Astrocyte (in vitro differentiated cells and primary cell): Measurements from ENCODE around the gene PDYN. TPM values are rescaled to one million over a fixed set of nuclear protein-coding genes. Genes with fewer than 3 reads are reported as not detected.

Source experiments
- DNase-seq: peaks from one replicate; pipeline ENCODE4 v3.0.0-alpha.2; 2010; ENCODE audit warnings: low read depth
- FAIRE-seq: peaks from 2 replicates; lab custom pipeline; 2011; peaks lifted over from hg19 to GRCh38; lab: Jason Lieb, UNC
- H2AFZ ChIP-seq: 2 replicates; pipeline ENCODE4 v1.6.0; 2012; ENCODE audit warnings: low read depth, low read length, inconsistent platforms
- H3K27ac ChIP-seq: 2 replicates; pipeline ENCODE4 v1.5.1; 2011; ENCODE audit warnings: low read depth, low read length, inconsistent platforms
- H3K27me3 ChIP-seq: 2 replicates; pipeline ENCODE4 v1.6.0; 2011; ENCODE audit warnings: low read length, inconsistent platforms; ENCODE audit not compliant: insufficient read depth
- H3K36me3 ChIP-seq: 2 replicates; pipeline ENCODE4 v1.5.1; 2011; ENCODE audit warnings: low read length, inconsistent platforms; ENCODE audit not compliant: insufficient read depth
- H3K4me1 ChIP-seq: 2 replicates; pipeline ENCODE4 v1.5.1; 2011; ENCODE audit warnings: low read length, inconsistent platforms; ENCODE audit not compliant: insufficient read depth
- H3K4me2 ChIP-seq: 2 replicates; pipeline ENCODE4 v1.6.0; 2012; ENCODE audit warnings: low read length, inconsistent platforms
- H3K4me3 ChIP-seq: 2 replicates; pipeline ENCODE4 v1.5.1; 2011; ENCODE audit warnings: low read depth, mild to moderate bottlenecking, low read length, inconsistent platforms; ENCODE audit not compliant: insufficient read depth
- H3K79me2 ChIP-seq: 2 replicates; pipeline ENCODE4 v1.6.0; 2012; ENCODE audit warnings: mild to moderate bottlenecking, low read length, inconsistent platforms; ENCODE audit not compliant: insufficient read depth
- H3K9ac ChIP-seq: 2 replicates; pipeline ENCODE4 v1.6.0; 2012; ENCODE audit warnings: mild to moderate bottlenecking, low read length, inconsistent platforms
- H3K9me3 ChIP-seq: 2 replicates; pipeline ENCODE4 v1.5.1; 2012; ENCODE audit warnings: low read depth, mild to moderate bottlenecking, low read length, inconsistent platforms; ENCODE audit not compliant: insufficient read depth
- H4K20me1 ChIP-seq: 2 replicates; pipeline ENCODE4 v1.6.0; 2012; ENCODE audit warnings: low read length, inconsistent platforms; ENCODE audit not compliant: insufficient read depth
- H3K27ac Mint-ChIP-seq: one replicate; pipeline ENCODE4 v1.8.0; 2021; ENCODE audit warnings: mild to moderate bottlenecking, mixed read lengths; ENCODE audit not compliant: unreplicated experiment
- H3K27me3 Mint-ChIP-seq: one replicate; pipeline ENCODE4 v1.8.0; 2021; ENCODE audit warnings: low read depth, mixed read lengths; ENCODE audit not compliant: unreplicated experiment
- H3K36me3 Mint-ChIP-seq: one replicate; pipeline ENCODE4 v1.8.0; 2021; ENCODE audit warnings: low read depth, mixed read lengths; ENCODE audit not compliant: unreplicated experiment
- H3K4me1 Mint-ChIP-seq: one replicate; pipeline ENCODE4 v1.8.0; 2021; ENCODE audit warnings: low read depth, mixed read lengths; ENCODE audit not compliant: unreplicated experiment
- H3K4me3 Mint-ChIP-seq: one replicate; pipeline ENCODE4 v1.8.0; 2021; ENCODE audit warnings: mild to moderate bottlenecking, moderate library complexity, mixed read lengths; ENCODE audit not compliant: unreplicated experiment
- H3K9me3 Mint-ChIP-seq: one replicate; pipeline ENCODE4 v1.8.0; 2021; ENCODE audit warnings: mild to moderate bottlenecking, mixed read lengths; ENCODE audit not compliant: unreplicated experiment
- EZH2 ChIP-seq: IDR thresholded peaks from 2 replicates; pipeline ENCODE4 v1.6.1; 2012; ENCODE audit warnings: mild to moderate bottlenecking, low read length, inconsistent platforms; ENCODE audit not compliant: insufficient read depth
- total RNA-seq: library from RNA; stranded (reverse); gene quantifications from 2 replicates; pipeline ENCODE4 v1.2.1, GENCODE V29; 2021
- TF ChIP-seq, protein P1 (sequence below): IDR thresholded peaks from 2 replicates; pipeline ENCODE4 v1.5.1; 2011; ENCODE audit warnings: low read depth, mild to moderate bottlenecking, inconsistent platforms, low read length, moderate library complexity; ENCODE audit not compliant: insufficient read depth

Gene PDYN
- total RNA-seq, 1 donor from 2014 or later: not detected

DNA sequence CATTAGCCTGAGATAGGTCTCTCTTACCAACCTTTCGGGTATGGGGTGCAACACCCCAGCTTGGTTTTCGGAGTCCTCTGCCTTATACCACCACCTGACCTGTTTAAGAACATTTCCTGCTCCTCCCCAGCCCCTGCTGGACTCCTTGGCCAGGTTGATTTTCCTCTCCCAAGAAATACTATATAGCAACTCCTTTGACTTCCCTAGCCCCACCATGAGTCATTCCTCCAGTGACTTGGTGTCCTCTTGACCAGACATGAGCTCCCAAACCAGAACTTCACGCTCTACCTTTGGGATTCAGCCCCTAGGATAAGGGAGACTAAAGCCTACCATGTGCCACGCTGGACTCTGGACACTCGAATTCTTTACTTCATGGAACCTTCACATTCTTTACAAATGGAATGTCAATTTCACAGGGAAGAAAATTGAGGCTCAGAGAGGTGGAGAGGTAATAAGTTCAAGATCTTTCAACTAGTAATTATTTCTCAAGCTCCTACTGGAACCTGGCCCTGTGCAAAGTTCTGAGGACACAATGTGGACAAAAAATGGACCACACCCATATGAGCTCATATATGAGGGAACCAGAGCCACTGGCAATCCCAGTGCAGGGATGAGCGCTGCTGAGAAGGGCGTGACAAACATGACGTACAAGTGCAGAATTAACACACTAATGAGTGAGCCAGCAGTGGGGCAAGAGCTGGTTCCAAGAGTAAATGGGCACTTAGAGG is 50.4 kb downstream of the PDYN start:
- H3K9ac ChIP-seq: no peak overlapping the region
- H3K27me3 Mint-ChIP-seq: peaks cover 44% of the 10 kb centered on the region
- H3K4me2 ChIP-seq: no peak overlapping the region
- H3K36me3 Mint-ChIP-seq: peaks cover 3% of the 10 kb centered on the region
- FAIRE-seq: no peak
- no peaks in the 10 kb centered on the region for H3K9me3 ChIP-seq
- H3K4me1 ChIP-seq: peaks cover 4% of the 10 kb centered on the region
- no peak overlapping the region for H3K4me3 ChIP-seq
- H3K36me3 ChIP-seq: no peaks in the 10 kb centered on the region
- no peak overlapping the region for H2AFZ ChIP-seq
- H3K9me3 Mint-ChIP-seq: no peaks in the 10 kb centered on the region
- no peak overlapping the region for H3K27ac Mint-ChIP-seq
- H3K27ac ChIP-seq: no peak overlapping the region
- no peak for DNase-seq
- H3K79me2 ChIP-seq: no peaks in the 10 kb centered on the region
- TF ChIP-seq, protein P1, sequence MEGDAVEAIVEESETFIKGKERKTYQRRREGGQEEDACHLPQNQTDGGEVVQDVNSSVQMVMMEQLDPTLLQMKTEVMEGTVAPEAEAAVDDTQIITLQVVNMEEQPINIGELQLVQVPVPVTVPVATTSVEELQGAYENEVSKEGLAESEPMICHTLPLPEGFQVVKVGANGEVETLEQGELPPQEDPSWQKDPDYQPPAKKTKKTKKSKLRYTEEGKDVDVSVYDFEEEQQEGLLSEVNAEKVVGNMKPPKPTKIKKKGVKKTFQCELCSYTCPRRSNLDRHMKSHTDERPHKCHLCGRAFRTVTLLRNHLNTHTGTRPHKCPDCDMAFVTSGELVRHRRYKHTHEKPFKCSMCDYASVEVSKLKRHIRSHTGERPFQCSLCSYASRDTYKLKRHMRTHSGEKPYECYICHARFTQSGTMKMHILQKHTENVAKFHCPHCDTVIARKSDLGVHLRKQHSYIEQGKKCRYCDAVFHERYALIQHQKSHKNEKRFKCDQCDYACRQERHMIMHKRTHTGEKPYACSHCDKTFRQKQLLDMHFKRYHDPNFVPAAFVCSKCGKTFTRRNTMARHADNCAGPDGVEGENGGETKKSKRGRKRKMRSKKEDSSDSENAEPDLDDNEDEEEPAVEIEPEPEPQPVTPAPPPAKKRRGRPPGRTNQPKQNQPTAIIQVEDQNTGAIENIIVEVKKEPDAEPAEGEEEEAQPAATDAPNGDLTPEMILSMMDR: no peak
- TF ChIP-seq EZH2: no peak
- peaks cover 7% of the 10 kb centered on the region for H3K4me1 Mint-ChIP-seq
- no peaks in the 10 kb centered on the region for H4K20me1 ChIP-seq
- no peak overlapping the region for H3K4me3 Mint-ChIP-seq
- peaks cover 49% of the 10 kb centered on the region for H3K27me3 ChIP-seq

DNA sequence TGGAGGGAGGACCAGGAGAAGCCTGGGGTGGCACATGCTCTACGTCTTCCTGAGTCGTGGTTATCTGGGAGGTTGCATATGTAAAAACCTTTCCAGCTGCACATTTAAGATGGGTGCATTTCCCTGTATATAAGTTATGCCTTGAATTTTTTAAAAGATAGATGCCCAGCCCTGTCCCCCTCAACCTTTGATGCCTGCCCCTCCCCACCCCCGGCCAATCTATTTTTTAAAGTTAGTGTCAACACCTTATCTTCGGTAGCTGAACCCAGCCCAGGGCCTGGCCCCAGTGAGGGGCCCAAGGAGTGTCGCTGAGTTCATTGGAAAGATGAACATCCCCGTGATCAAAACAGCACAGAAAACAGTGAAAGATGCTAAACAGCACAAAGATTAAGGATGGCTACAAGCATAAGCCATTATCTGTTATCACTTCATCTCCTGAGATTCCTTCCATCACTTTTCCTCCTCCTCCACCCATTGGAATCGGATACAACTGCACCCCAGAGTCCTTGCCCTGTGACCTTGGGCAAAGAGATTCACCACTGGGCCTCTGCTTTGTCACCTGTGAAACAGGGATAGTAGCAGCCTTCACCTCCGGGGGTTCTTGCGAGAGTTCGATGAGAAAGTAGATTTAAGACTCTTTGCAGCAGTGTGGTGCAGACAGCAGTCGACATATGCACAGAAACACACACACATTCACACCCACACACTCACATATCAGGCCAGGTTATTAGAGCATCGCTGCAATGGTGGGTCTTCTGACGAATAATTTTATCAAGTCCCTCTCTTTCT is 51.2 kb downstream of the PDYN start:
- peaks cover 43% of the 10 kb centered on the region for H3K27me3 ChIP-seq
- no peak overlapping the region for H3K9ac ChIP-seq
- Mint-ChIP-seq H3K36me3 (peaks cover 9% of the 10 kb centered on the region), H3K4me3 (no peak overlapping the region), H3K27ac (no peak overlapping the region), H3K9me3 (no peaks in the 10 kb centered on the region), H3K27me3 (peaks cover 40% of the 10 kb centered on the region), H3K4me1 (peaks cover 7% of the 10 kb centered on the region)
- no peak overlapping the region for H3K27ac ChIP-seq
- H2AFZ ChIP-seq: no peak overlapping the region
- no peaks in the 10 kb centered on the region for H3K79me2 ChIP-seq
- FAIRE-seq (no peak), DNase-seq (no peak)
- no peak overlapping the region for H3K4me3 ChIP-seq
- H3K4me1 ChIP-seq: peaks cover 4% of the 10 kb centered on the region
- no peaks in the 10 kb centered on the region for H3K36me3 ChIP-seq
- no peak overlapping the region for H3K4me2 ChIP-seq
- H3K9me3 ChIP-seq: no peaks in the 10 kb centered on the region
- TF ChIP-seq EZH2: no peak
- TF ChIP-seq, protein P1: no peak
- no peaks in the 10 kb centered on the region for H4K20me1 ChIP-seq

DNA sequence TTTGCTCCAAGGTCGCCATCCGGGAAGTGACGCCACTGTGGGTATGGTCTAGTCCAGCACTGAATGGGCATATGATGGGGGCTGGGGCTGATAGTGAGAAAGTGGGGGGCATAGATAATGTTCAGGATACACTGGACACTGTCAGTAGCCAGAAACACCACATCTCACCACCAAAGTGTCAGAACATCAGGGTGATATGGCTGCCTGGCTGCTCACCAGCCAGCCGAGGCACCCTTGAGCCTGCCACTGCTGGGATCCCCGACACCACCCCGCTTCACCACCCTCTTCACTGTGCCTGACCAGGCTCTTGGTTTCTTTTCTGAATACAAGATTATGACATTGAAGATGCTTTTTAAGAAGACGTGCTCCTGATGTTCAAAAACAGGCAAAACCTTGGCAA is 51.8 kb downstream of the PDYN start:
- Histone ChIP-seq H3K4me3 (no peak overlapping the region), H3K27ac (no peak overlapping the region), H2AFZ (no peak overlapping the region), H3K4me1 (peaks cover 3% of the 10 kb centered on the region), H3K9me3 (no peaks in the 10 kb centered on the region), H3K79me2 (no peaks in the 10 kb centered on the region), H3K36me3 (no peaks in the 10 kb centered on the region), H4K20me1 (no peaks in the 10 kb centered on the region), H3K9ac (no peak overlapping the region), H3K4me2 (no peak overlapping the region), H3K27me3 (peaks cover 37% of the 10 kb centered on the region)
- Mint-ChIP-seq H3K27me3 (peaks cover 35% of the 10 kb centered on the region), H3K4me3 (no peak overlapping the region), H3K9me3 (no peaks in the 10 kb centered on the region), H3K4me1 (peaks cover 7% of the 10 kb centered on the region), H3K27ac (no peak overlapping the region), H3K36me3 (peaks cover 11% of the 10 kb centered on the region)
- DNase-seq: no peak
- TF ChIP-seq EZH2: no peak
- TF ChIP-seq, protein P1: no peak
- FAIRE-seq: no peak
